Caco-2 (cell line): ENCODE data around the gene PLEKHA1. TPM values are rescaled to one million over a fixed set of nuclear protein-coding genes. Genes with fewer than 3 reads are reported as not detected.

Experiments
- BruUV-seq: library from RNA; stranded (reverse); fragments of 400-500 nt; replicated peaks from 2 replicates; lab custom pipeline; 2021; lab: Mats Ljungman, UMichigan
- CTCF ChIA-PET: fragments of 300-600 bp; sonication (Branson Sonifier 250); formaldehyde crosslinking; loops from one replicate; lab custom pipeline; 2022; ENCODE audit warnings: antibody characterized with exemption; lab: Charles Lee
- POLR2A ChIA-PET: fragments of 300-600 bp; sonication (Branson Sonifier 250); formaldehyde crosslinking; loops from one replicate; lab custom pipeline; 2022; ENCODE audit warnings: antibody characterized with exemption; lab: Charles Lee
- DNase-seq, 2 experiments: peaks; one replicate each; pipeline versions ENCODE4 v3.0.0 to v3.0.0-alpha.2; 2020 to 2022
- H3K27me3 ChIP-seq: replicated peaks from 2 replicates; pipeline ENCODE4 v1.6.0; 2011; ENCODE audit warnings: low read length; ENCODE audit not compliant: control insufficient read depth, insufficient read depth
- H3K36me3 ChIP-seq: 2 replicates; pipeline ENCODE4 v1.5.1; 2011; ENCODE audit warnings: low read length; ENCODE audit not compliant: control insufficient read depth, insufficient read depth
- H3K4me1 ChIP-seq: fragments of 250-450 bp; sonication (Bioruptor Pico); 2 replicates; pipeline ENCODE4 v1.5.1; 2020; ENCODE audit warnings: mild to moderate bottlenecking
- H3K4me3 ChIP-seq: 2 replicates; pipeline ENCODE4 v1.5.1; 2011; ENCODE audit warnings: low read depth, mild to moderate bottlenecking, control low read depth, low read length
- H3K9me3 ChIP-seq: fragments of 250-450 bp; sonication (Bioruptor Pico); 2 replicates; pipeline ENCODE4 v1.5.1; 2020; ENCODE audit warnings: mild to moderate bottlenecking, moderate library complexity
- H3K27ac Mint-ChIP-seq: one replicate; pipeline ENCODE4 v1.8.0; 2022; ENCODE audit warnings: mixed read lengths; ENCODE audit not compliant: unreplicated experiment
- H3K27me3 Mint-ChIP-seq: one replicate; pipeline ENCODE4 v1.8.0; 2022; ENCODE audit warnings: mixed read lengths; ENCODE audit not compliant: insufficient read depth, unreplicated experiment
- H3K36me3 Mint-ChIP-seq: one replicate; pipeline ENCODE4 v1.8.0; 2022; ENCODE audit warnings: mild to moderate bottlenecking, mixed read lengths; ENCODE audit not compliant: insufficient read depth, unreplicated experiment
- H3K4me1 Mint-ChIP-seq: one replicate; pipeline ENCODE4 v1.8.0; 2022; ENCODE audit warnings: low read depth, mixed read lengths; ENCODE audit not compliant: unreplicated experiment
- H3K4me3 Mint-ChIP-seq: one replicate; pipeline ENCODE4 v1.8.0; 2022; ENCODE audit warnings: mild to moderate bottlenecking, moderate library complexity, mixed read lengths; ENCODE audit not compliant: unreplicated experiment
- H3K9me3 Mint-ChIP-seq: one replicate; pipeline ENCODE4 v1.8.0; 2022; ENCODE audit warnings: mixed read lengths; ENCODE audit not compliant: unreplicated experiment
- intact Hi-C: fragments of 100-400 bp; cut with micrococcal nuclease; formaldehyde crosslinking; loops from one replicate; pipeline ENCODE4 v1.10.0; 2022; ENCODE audit not compliant: unreplicated experiment
- total RNA-seq: library from RNA; stranded (reverse); gene quantifications from 2 replicates; pipeline ENCODE4 v1.2.3, GENCODE V29; 2022
- TF ChIP-seq, protein P1 (sequence below), 2 experiments: fragments of 200-600 bp in 1 of 2; IDR thresholded peaks; 1 replicate in 1 of 2; 2 replicates in 1 of 2; pipeline versions ENCODE4 v1.5.1 to v1.8.0; 2011 to 2022; ENCODE audit warnings: antibody characterized with exemption in 1 of 2, control low read depth in 1 of 2, inconsistent platforms in 1 of 2, low read depth in 1 of 2, low read length in 1 of 2, mild to moderate bottlenecking in 1 of 2, moderate library complexity in 1 of 2; ENCODE audit not compliant: insufficient read depth in 1 of 2, severe bottlenecking in 1 of 2, unreplicated experiment in 1 of 2

PLEKHA1 gene
- total RNA-seq, 1 experiment from 2014 or later, result 48.4 TPM

GRCh38 chr10:122449153-122449552 is 74.6 kb downstream of the PLEKHA1 start:
- H3K27me3 ChIP-seq, result no peaks in the 10 kb centered on the region
- peaks cover 8% of the 10 kb centered on the region; the same call in 1 of the 2 replicates for H3K4me1 ChIP-seq
- CTCF ChIA-PET, result no interaction called here
- intact Hi-C loops, result no loop called here
- TF ChIP-seq, protein P1, sequence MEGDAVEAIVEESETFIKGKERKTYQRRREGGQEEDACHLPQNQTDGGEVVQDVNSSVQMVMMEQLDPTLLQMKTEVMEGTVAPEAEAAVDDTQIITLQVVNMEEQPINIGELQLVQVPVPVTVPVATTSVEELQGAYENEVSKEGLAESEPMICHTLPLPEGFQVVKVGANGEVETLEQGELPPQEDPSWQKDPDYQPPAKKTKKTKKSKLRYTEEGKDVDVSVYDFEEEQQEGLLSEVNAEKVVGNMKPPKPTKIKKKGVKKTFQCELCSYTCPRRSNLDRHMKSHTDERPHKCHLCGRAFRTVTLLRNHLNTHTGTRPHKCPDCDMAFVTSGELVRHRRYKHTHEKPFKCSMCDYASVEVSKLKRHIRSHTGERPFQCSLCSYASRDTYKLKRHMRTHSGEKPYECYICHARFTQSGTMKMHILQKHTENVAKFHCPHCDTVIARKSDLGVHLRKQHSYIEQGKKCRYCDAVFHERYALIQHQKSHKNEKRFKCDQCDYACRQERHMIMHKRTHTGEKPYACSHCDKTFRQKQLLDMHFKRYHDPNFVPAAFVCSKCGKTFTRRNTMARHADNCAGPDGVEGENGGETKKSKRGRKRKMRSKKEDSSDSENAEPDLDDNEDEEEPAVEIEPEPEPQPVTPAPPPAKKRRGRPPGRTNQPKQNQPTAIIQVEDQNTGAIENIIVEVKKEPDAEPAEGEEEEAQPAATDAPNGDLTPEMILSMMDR (IDR thresholded peaks at IDR 0.05; ENCODE audit: insufficient read depth in 1 of 2, low read depth in 1 of 2, low read length in 1 of 2, severe bottlenecking in 1 of 2, unreplicated experiment in 1 of 2), result no peak
- POLR2A ChIA-PET, result no interaction called here
- H3K4me3 ChIP-seq, result no peak overlapping the region
- H3K9me3 ChIP-seq, result no peaks in the 10 kb centered on the region
- H3K36me3 ChIP-seq, result no peaks in the 10 kb centered on the region
- Mint-ChIP-seq H3K27me3 (no peaks in the 10 kb centered on the region), H3K27ac (no peak overlapping the region), H3K9me3 (no peaks in the 10 kb centered on the region), H3K36me3 (peaks cover 6% of the 10 kb centered on the region), H3K4me3 (no peak overlapping the region), H3K4me1 (peaks cover 7% of the 10 kb centered on the region)
- no peak for DNase-seq
- no TSS peak for BruUV-seq

DNA sequence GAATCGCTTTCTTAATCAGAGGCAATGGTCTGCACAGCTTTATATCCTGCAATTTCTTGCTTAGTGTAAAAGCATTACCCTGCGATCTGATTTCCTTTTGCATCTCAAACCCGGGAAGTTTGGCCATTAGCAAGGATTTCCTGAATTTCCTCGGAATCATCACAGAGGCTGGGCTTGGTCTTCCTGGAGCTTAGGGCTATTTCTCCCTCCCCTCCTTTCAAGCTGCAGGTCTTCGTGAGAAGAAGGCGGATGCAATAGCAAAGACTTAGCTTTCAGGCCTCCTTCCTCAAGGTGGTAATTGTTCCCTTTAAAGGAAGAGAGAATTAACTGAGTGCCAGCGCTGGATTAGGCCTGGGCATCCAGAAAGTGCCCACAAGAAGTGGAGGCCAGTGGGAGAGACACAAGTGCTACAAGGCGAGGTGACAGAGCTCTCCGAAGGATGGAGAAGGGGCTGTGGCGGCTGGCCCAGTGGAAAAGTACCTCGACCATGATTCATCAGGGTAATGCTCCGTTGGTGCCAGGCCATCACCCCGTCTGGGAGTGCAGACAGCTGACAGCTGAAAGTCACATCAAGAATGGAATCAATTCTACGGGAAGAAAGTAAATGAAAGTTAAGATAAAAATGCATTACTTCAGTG is 76.0 kb downstream of the PLEKHA1 start:
- H3K4me3 ChIP-seq, result no peak overlapping the region
- TF ChIP-seq, protein P1 (IDR thresholded peaks at IDR 0.05; ENCODE audit: insufficient read depth in 1 of 2, low read depth in 1 of 2, low read length in 1 of 2, severe bottlenecking in 1 of 2, unreplicated experiment in 1 of 2), result no peak
- no peak for DNase-seq
- no peaks in the 10 kb centered on the region for H3K36me3 ChIP-seq
- H3K9me3 Mint-ChIP-seq, result no peaks in the 10 kb centered on the region
- H3K4me3 Mint-ChIP-seq, result no peak overlapping the region
- no peaks in the 10 kb centered on the region for H3K27me3 ChIP-seq
- no peaks in the 10 kb centered on the region for H3K36me3 Mint-ChIP-seq
- no TSS peak for BruUV-seq
- intact Hi-C loops, result no loop called here
- no peak overlapping the region for H3K27ac Mint-ChIP-seq
- H3K9me3 ChIP-seq, result no peaks in the 10 kb centered on the region
- peaks cover 7% of the 10 kb centered on the region for H3K4me1 Mint-ChIP-seq
- peaks cover 8% of the 10 kb centered on the region; the same call in 1 of the 2 replicates for H3K4me1 ChIP-seq
- H3K27me3 Mint-ChIP-seq, result no peaks in the 10 kb centered on the region
- POLR2A ChIA-PET, result no interaction called here
- CTCF ChIA-PET, result no interaction called here

- H3K27me3 Mint-ChIP-seq, result peaks cover 9% of the 10 kb centered on the region
- H3K4me3 Mint-ChIP-seq, result no peak overlapping the region
- H3K27ac Mint-ChIP-seq, result no peak overlapping the region
- Histone ChIP-seq H3K4me1 (peaks cover under 1% of the 10 kb centered on the region; the same call in 1 of the 2 replicates), H3K9me3 (no peaks in the 10 kb centered on the region), H3K27me3 (peaks cover 4% of the 10 kb centered on the region), H3K36me3 (no peaks in the 10 kb centered on the region), H3K4me3 (no peak overlapping the region)
- intact Hi-C loops, result no loop called here
- ChIA-PET POLR2A (interaction anchor here (0.7 kb wide), 1 partner anchor 110 kb away, joined by 4 read pairs; no protein-coding TSS in a partner anchor), CTCF (interaction anchor here (0.7 kb wide), 1 partner anchor 15 kb away, joined by 5 read pairs; no protein-coding TSS in a partner anchor)
- no peak for DNase-seq
- no peaks in the 10 kb centered on the region for H3K9me3 Mint-ChIP-seq
- TF ChIP-seq, protein P1 (IDR thresholded peaks at IDR 0.05; ENCODE audit: insufficient read depth in 1 of 2, low read depth in 1 of 2, low read length in 1 of 2, severe bottlenecking in 1 of 2, unreplicated experiment in 1 of 2), result no peak
- no peaks in the 10 kb centered on the region for H3K4me1 Mint-ChIP-seq
- no TSS peak for BruUV-seq
- no peaks in the 10 kb centered on the region for H3K36me3 Mint-ChIP-seq
These were observed 79.6 kb downstream of the PLEKHA1 start for GRCh38 chr10:122454071-122454470.
